ENCODE measurements around the gene CHRNB4. TPM values are rescaled to one million over a fixed set of nuclear protein-coding genes. Genes with fewer than 3 reads are reported as not detected.

Gene CHRNB4
- total and polyA plus RNA-seq, 10 donors: 0.07 to 1.1 (median 0.26) TPM

DNA sequence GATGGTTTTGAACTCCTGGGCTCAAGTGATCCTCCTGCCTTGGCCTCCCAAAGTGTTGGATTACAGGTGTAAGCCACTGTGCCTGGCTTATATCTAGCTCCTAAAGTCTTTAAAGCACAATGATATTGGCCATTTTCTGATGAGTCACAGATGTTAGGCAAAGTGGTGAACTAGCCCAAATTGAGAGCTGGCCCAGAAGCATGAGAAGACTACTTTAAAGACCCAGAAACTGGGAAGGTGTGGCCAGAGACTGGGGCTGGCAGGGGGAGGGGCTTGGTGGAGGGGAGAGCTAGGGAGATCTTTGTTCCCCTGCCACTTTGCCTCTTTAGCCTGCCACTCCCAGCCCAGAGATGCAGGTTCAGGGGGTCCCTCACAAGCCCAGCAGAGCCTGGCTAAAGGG, 41.8 kb downstream of the CHRNB4 start:
- Histone ChIP-seq H3K36me3 (no peaks in the 10 kb centered on the region), H3K4me3 (no peak overlapping the region), H3K9me3 (no peaks in the 10 kb centered on the region), H3K4me1 (no peaks in the 10 kb centered on the region), H3K27me3 (replicated peaks in 1 of 7) (peaks cover 0 to 21% (median 0%) of the 10 kb centered on the region in 7 donors), H3K27ac (no peak overlapping the region)
- no peak for DNase-seq
- TF ChIP-seq, protein P1, sequence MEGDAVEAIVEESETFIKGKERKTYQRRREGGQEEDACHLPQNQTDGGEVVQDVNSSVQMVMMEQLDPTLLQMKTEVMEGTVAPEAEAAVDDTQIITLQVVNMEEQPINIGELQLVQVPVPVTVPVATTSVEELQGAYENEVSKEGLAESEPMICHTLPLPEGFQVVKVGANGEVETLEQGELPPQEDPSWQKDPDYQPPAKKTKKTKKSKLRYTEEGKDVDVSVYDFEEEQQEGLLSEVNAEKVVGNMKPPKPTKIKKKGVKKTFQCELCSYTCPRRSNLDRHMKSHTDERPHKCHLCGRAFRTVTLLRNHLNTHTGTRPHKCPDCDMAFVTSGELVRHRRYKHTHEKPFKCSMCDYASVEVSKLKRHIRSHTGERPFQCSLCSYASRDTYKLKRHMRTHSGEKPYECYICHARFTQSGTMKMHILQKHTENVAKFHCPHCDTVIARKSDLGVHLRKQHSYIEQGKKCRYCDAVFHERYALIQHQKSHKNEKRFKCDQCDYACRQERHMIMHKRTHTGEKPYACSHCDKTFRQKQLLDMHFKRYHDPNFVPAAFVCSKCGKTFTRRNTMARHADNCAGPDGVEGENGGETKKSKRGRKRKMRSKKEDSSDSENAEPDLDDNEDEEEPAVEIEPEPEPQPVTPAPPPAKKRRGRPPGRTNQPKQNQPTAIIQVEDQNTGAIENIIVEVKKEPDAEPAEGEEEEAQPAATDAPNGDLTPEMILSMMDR (IDR thresholded peaks at IDR 0.05 in 8 of 11, conservative IDR thresholded peaks at IDR 0.05 in 3 of 11): no peak
- TF ChIP-seq POLR2A (IDR thresholded peaks at IDR 0.05): no peak
- TF ChIP-seq POLR2AphosphoS5 (IDR thresholded peaks at IDR 0.05): no peak
- intact Hi-C loops (cut with DNase I; ENCODE audit: low total_unique reads): no loop called here

DNA sequence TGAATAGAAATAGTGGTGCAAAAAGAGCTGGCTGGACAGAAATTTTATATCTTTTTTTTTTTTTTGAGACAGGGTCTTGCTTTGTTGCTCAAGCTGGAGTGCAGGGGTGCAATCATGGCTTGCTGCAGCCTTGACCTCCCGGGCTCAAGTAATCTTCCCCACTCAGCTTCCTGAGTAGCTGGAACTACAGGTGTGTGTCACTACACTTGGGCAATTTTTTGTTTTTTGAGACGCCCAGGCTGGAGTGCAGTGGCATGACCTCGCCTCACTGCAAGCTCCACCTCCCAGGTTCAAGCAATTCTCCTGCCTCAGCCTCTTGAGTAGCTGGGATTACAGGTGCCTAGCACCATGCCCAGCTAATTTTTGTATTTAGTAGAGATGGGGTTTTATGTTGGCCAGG, 42.7 kb downstream of the CHRNB4 start:
- Histone ChIP-seq H3K4me3 (no peak overlapping the region), H3K9me3 (no peaks in the 10 kb centered on the region), H3K36me3 (no peaks in the 10 kb centered on the region), H3K27ac (no peak overlapping the region), H3K27me3 (replicated peaks in 1 of 7) (peaks cover 0 to 14% (median 0%) of the 10 kb centered on the region in 7 donors), H3K4me1 (no peaks in the 10 kb centered on the region)
- DNase-seq: no peak
- TF ChIP-seq POLR2AphosphoS5 (IDR thresholded peaks at IDR 0.05): no peak
- TF ChIP-seq, protein P1 (IDR thresholded peaks at IDR 0.05 in 8 of 11, conservative IDR thresholded peaks at IDR 0.05 in 3 of 11): no peak
- no peak for TF ChIP-seq POLR2A (IDR thresholded peaks at IDR 0.05)
- 73 to 94% (median 78%) methylated on average over 3 of the region's 3 CpGs for WGBS, 5 donors
- intact Hi-C loops (cut with DNase I; ENCODE audit: low total_unique reads): no loop called here

DNA sequence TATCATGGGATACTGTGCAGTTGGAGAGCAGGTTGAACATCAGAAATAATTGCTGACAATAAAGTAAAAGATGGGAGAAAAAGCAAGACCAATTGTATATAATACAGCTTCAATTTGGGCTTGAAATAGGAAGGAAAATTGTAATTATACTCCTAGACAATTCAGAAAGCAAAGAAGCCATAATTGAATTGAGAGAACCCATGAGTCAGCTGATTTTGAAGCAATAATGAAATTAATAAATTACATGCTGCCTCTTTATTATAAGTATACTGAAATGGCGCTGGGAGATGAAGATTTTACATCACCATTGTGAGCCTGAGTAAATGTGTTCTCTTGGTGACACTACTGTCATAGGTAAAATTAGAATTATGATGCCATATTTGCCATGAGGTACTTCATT, 43.4 kb downstream of the CHRNB4 start:
- intact Hi-C loops (cut with DNase I; ENCODE audit: low total_unique reads): no loop called here
- Histone ChIP-seq H3K36me3 (no peaks in the 10 kb centered on the region), H3K27me3 (replicated peaks in 1 of 7) (peaks cover 0 to 8% (median 0%) of the 10 kb centered on the region in 7 donors), H3K4me3 (no peak overlapping the region), H3K9me3 (no peaks in the 10 kb centered on the region), H3K27ac (no peak overlapping the region), H3K4me1 (no peaks in the 10 kb centered on the region)
- TF ChIP-seq POLR2AphosphoS5 (IDR thresholded peaks at IDR 0.05): no peak
- no peak for TF ChIP-seq POLR2A (IDR thresholded peaks at IDR 0.05)
- TF ChIP-seq, protein P1 (IDR thresholded peaks at IDR 0.05 in 8 of 11, conservative IDR thresholded peaks at IDR 0.05 in 3 of 11): no peak
- 91 to 100% (median 95%) methylated on average over 1 of the region's 1 CpG for WGBS, 5 donors
- DNase-seq: no peak

DNA sequence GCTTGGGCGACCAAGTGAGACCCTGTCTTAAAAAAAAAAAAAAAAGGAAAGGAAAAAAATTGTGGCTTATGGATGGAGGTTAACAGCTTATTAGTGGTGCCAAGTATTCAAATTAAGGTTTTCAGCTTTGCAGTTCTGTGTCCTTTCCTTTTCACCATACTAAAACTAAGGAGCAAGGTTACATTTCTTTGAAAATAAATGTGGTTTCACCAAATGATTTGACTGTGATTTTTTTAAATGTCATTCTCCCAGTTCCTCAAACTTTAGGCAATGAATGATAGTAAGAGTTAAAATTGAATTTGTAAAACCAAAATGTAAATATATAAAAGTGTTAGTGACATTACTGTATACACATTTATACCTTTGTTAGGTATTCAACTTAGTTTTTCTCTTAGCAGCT, 66.1 kb downstream of the CHRNB4 start:
- Histone ChIP-seq H3K36me3 (no peaks in the 10 kb centered on the region), H3K27ac (no peak overlapping the region), H3K4me3 (no peak overlapping the region), H3K9me3 (no peaks in the 10 kb centered on the region), H3K4me1 (no peaks in the 10 kb centered on the region), H3K27me3 (replicated peaks in 1 of 7) (peaks cover 0 to 7% (median 0%) of the 10 kb centered on the region in 7 donors)
- 84 to 100% (median 93%) methylated on average over 1 of the region's 1 CpG for WGBS, 5 donors
- intact Hi-C loops (cut with DNase I; ENCODE audit: low total_unique reads): no loop called here
- no peak for DNase-seq
- TF ChIP-seq, protein P1 (IDR thresholded peaks at IDR 0.05 in 8 of 11, conservative IDR thresholded peaks at IDR 0.05 in 3 of 11): no peak
- TF ChIP-seq POLR2A (IDR thresholded peaks at IDR 0.05) (no peak), POLR2AphosphoS5 (IDR thresholded peaks at IDR 0.05) (no peak)

Small RNA genes lying within 50 kb of the gene (small RNA-seq; reads per million reads assigned to genes)
- gene AC067863.2: 0 reads per million in 4 donors

Other genes starting within 250 kb of the CHRNB4 start
- gene IREB2, start 203.0 kb downstream of the CHRNB4 start, total RNA-seq: 10 to 100 TPM; 49.9 to 92.6 (median 71.9) TPM
- gene IREB2, start 203.0 kb downstream of the CHRNB4 start, polyA plus RNA-seq: 10 to 100 TPM in 1 of 3 donors, 1 to 10 TPM in 2; 8.6 to 15.0 (median 9.6) TPM
- gene HYKK, start 133.6 kb downstream of the CHRNB4 start, total RNA-seq: 1 to 10 TPM; 1.5 to 4.7 (median 2.5) TPM
- gene HYKK, start 133.6 kb downstream of the CHRNB4 start, polyA plus RNA-seq: 1 to 10 TPM; 1.1 to 1.5 (median 1.2) TPM
- 100 to 1,000 TPM in 6 of 7 donors, 10 to 100 TPM in 1; 99.0 to 128 (median 110) TPM for gene PSMA4, start 100.8 kb downstream of the CHRNB4 start, total RNA-seq
- gene PSMA4, start 100.8 kb downstream of the CHRNB4 start, polyA plus RNA-seq: 100 to 1,000 TPM; 176 to 243 (median 207) TPM
- 1 to 10 TPM in 2 of 7 donors, under 1 TPM in 5; 0.39 to 2.2 (median 0.64) TPM for gene CHRNA5, start 75.7 kb downstream of the CHRNB4 start, total RNA-seq
- under 1 TPM; 0.11 to 0.24 (median 0.19) TPM for gene CHRNA5, start 75.7 kb downstream of the CHRNB4 start, polyA plus RNA-seq
- under 1 TPM in 5 of 7 donors, not detected in 2; 0.23 to 0.66 (median 0.46) TPM for gene CHRNA3, start 20.2 kb downstream of the CHRNB4 start, total RNA-seq
- 1 to 10 TPM in 1 of 3 donors, under 1 TPM in 2; 0.48 to 1.6 (median 0.74) TPM for gene CHRNA3, start 20.2 kb downstream of the CHRNB4 start, polyA plus RNA-seq
- 10 to 100 TPM in 1 of 7 donors, 1 to 10 TPM in 6; 3.4 to 15.0 (median 8.3) TPM for gene ADAMTS7, start 170.3 kb upstream of the CHRNB4 start, total RNA-seq
- 1 to 10 TPM in 2 of 3 donors, under 1 TPM in 1; 0.47 to 8.4 (median 2.2) TPM for gene ADAMTS7, start 170.3 kb upstream of the CHRNB4 start, polyA plus RNA-seq
- 100 to 1,000 TPM; 191 to 271 (median 234) TPM for gene MORF4L1, start 231.7 kb upstream of the CHRNB4 start, total RNA-seq
- gene MORF4L1, start 231.7 kb upstream of the CHRNB4 start, polyA plus RNA-seq: 100 to 1,000 TPM; 105 to 194 (median 154) TPM

All from spleen (tissue), 11 donors.